Cardiac septum (tissue), 1 donor: ENCODE data around the gene PATL2. TPM values are rescaled to one million over a fixed set of nuclear protein-coding genes. Genes with fewer than 3 reads are reported as not detected.
"Not testable (repeated sequence)": the region's sequence is repeated elsewhere in the genome, so short reads cannot be mapped to it uniquely, and the experiment has no call there.

Experiments used
- DNase-seq: peaks from one replicate; pipeline ENCODE4 v3.0.0-alpha.2; 2020; ENCODE audit warnings: low spot score
- intact Hi-C: fragments of 100-400 bp; cut with DNase I; formaldehyde crosslinking; loops from one replicate; pipeline ENCODE4 v1.14.0; 2022
- total RNA-seq: library from RNA; stranded (reverse); fragmentation: NEBNext Ultra II Directional; extraction: Animal tissue kit (Norgen Biotek cat#: 25700); gene quantifications from one replicate; pipeline ENCODE4 v1.2.1, GENCODE V29; 2021
- donor health status: DM: no; HTN: no; CAD: no.

The PATL2 gene
- total RNA-seq, 1 donor from 2014 or later: 1.00 TPM

DNA sequence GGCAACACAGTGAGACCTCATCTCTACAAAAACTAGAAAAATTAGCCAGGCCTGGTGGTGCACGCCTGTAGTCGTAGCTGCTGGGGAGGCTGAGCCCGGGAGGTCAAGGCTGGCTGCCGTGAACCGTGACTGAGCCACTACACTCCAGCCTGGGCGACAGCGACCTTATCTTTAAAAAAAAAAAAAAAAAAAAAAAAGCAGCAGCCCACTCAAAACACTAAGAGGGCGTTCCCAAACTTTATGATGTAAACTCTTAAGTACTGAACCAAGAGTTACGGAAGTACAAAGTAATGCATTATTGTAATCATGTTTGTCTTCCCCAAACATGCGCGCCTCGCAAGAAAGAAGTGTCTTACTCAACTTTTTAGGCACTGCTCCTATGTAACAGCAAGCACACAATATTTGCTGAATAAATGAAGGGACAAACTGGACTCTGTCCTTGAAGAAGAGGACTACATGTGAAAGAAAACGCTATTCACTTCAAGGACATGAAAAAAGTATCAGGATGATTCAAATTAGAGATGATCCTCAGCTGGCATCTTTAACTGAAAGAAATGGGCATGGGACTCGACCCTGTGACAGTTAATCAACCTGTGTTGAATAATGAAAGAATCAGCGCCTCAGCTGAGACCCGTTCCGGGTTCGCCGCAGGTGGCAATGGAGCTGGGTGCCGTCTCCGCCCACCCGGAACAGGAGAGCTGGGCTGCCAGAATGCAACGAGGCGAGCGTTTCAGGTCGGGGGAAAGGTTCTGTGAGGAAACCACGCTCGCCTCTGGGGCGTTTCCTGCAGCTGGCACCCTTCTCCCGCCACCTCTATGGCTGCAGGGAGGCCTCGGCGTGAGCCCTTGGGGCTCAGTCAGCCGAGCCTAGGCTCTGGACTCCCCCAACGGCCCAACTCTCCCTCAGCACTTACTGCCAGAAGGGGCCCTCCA lies 48.4 kb downstream of the PATL2 start:
- peak; percentile 82 for DNase-seq
- intact Hi-C loops: loop anchor here (1.0 to 2.0 kb wide), 2 partner anchors 49 to 66 kb away; partner anchors contain the start of genes B2M and PATL2

DNA sequence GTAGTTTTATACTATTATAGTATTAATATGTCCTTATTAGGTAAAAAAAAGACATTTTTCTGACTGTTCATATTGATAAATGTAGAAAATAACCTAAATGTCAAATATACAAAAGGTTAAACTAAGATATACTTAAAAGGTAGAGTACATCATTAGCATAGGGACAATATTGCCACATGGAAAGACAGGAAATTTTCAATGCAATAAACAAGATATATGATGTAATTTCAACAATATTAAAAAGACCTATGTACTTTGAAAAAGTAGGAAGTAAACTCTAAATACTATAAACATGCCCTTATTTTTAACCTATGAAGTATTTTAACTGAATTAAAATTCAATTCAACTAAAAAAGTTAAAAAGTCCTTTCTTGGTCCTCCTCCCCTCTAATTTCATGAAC lies 49.5 kb downstream of the PATL2 start:
- DNase-seq: no peak
- intact Hi-C loops: no loop called here

DNA sequence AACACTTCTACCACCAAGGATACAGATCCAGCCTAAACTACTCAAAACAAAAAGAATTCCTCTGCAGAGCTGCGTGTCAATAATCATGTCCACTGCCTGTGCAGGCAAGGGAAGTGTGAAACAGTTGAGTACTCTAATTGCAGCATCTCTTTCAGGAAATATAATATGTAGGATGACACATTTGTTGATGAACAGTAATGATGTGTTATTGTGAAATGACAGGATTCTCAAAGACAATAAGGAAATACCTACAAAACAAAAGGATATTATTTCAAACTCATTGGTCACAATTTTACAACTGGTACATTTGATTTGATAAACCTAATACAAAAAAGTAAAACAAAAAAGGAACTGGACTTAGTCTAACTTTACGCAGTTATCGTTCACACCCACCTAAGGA lies 52.1 kb downstream of the PATL2 start:
- intact Hi-C loops: no loop called here
- DNase-seq: no peak

DNA sequence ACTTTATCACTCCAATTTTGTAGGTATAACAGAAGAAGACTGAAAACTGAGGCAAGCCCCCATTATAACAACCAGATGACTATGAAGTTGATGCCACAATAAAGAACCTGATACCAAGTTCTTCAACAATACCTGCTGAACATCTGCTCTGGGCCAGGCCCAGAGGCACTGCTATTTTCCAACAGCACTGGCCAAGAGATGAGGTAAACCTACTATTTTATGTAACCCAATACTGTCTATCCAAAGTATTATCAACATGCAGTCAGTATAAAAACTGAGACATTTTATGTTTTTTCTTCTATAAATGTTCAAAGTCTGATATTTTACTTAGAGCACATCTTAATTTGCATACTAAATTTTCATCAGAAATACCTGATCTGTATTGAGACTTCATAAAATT lies 53.7 kb downstream of the PATL2 start:
- intact Hi-C loops: no loop called here
- DNase-seq: no peak

DNA sequence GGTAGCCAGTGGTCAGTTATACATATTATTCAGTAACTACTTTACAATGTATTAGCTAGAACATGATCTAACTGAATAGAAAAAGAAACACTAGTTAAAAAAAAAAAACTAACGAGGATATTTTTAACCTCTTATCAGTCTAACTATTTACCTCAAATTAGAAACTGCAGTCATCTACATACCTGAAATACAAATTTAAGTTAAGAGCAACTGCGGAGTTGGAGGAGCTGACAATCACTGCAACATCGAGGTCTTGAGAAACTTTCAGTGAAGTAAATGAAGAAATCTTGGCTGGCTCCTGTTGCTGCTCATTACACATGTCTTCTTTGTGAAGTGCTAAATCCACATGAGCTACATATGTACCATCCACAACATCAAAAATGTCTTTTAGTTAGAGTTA lies 54.2 kb downstream of the PATL2 start:
- intact Hi-C loops: no loop called here
- no peak for DNase-seq

DNA sequence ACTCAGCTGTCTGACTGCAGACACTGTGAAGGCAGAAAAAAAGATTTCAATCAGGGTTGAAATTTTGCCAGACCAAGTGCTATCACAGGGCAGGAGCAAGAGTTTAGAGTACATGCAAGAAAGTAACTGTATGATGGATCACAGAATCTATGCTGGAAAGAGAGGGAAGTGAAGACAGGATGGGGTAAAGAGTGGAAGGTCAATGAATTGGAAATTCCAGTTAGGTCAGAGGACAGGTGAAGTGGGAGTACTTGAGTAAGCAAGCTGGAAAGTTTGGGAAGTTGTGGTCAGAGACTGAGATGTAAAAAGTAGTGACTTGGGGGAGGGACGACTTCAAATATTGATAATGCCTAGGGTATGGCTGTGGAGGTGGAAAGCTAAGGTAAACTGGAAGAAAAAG lies 54.8 kb downstream of the PATL2 start:
- intact Hi-C loops: no loop called here
- DNase-seq: no peak

DNA sequence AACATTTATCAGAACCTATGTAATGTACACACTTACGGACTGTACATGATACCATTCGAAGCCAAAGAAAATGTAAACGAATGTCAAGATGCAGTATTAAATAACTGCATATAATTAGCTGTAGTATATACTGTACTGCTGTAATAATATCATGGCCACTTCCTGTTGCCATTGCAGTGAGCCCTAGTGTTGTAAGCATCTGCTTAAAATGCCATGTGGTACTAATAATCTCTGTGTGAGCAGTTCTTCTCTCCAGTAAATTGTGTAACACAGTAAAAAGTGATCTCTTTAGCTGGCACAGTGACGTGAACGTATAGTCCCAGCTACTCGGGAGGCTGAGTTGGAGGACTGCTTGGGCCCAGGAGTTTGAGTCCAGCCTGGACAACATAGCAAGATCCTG lies 56.3 kb downstream of the PATL2 start:
- intact Hi-C loops: no loop called here
- DNase-seq: no peak

DNA sequence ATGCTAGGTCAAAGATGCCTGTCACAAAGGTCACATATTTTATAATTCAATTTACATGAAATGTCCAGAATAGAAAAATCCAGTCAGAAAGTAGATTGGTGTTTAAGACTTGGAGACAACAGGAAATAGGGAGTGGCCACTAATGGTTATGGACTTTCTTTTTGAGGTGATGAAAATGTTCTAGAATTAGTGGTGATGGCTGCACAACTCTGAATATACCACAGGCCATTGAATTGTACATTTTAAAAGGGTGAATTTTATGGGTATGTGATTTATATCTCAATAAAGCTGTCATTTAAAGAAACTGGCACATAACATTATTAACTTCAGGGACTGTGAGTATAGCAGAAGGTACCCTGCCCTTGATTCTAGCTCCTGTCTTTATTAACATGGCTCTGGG lies 63.5 kb downstream of the PATL2 start:
- DNase-seq: no peak
- intact Hi-C loops: no loop called here

DNA sequence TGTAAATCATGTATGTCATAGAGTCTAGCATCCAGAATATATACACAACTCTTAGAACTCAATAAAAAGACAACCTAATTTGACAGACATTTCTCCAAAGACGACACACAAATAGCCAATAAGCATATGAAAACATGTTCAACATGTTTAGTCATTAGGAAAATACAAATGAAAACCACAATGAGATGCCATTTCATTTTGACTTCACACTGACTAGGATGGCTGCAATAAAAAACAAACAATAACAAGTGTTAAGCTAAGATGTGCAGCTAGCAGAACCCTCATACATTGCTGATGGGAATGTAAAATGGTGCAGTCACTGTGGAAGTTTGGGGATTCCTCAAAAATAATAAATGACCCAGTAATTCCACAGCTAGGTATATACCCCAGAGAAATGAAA lies 64.1 kb downstream of the PATL2 start:
- intact Hi-C loops: no loop called here
- DNase-seq: no peak

DNA sequence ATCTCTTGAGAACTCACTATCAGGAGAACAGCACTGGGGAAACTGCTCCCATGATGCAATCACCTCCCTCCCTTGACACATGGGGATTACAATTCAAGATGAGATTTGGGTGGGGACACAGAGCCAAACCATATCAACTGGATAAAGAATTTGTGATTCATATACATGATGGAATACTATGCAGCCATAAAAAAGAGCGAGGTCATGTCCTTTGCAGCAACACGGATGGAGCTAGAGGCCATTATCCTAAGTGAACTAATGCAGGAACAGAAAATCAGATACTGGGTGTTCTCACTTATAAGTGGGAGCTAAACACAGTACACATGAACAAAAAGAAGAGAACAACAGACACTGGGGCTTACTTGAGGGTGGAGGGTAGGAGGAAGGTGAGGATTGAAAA lies 64.7 kb downstream of the PATL2 start:
- intact Hi-C loops: no loop called here
- DNase-seq: no peak

DNA sequence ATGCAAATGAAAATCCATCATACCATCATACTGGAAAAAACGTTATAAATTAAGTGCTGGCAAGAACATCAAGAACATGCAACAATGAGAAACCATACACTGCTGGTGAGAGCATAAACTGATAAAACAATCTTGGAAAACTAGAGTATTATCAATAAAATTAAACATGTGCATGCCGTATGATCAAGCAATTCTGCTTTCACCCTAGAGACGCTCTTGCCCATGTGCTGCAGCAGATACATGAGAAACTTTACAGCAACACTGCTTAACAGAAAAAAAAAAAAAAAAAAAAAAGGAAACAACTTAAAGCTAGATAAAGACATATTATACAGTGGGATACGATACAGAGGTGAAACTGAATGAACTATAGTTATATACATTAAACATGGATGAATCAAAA lies 69.5 kb downstream of the PATL2 start:
- intact Hi-C loops: no loop called here
- DNase-seq: no peak

DNA sequence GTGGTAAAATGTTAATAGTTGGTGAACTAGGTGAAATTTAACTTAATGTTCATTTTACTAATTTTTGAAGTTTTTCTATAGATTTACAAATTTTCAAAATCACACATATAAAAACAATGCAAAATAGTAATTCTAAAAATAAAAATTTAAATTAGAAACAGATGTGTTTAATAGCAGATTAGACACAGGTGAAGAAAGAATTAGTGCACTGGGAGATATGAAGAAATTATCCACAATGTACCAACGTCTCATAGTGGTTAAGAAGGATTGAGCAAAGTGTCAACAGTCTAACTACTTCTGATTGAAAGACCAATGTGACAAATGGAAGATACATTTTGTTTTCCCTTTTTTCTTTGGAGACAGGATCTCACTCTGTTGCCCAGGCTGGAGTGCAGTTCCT lies 74.1 kb downstream of the PATL2 start:
- intact Hi-C loops: no loop called here
- DNase-seq: no peak

DNA sequence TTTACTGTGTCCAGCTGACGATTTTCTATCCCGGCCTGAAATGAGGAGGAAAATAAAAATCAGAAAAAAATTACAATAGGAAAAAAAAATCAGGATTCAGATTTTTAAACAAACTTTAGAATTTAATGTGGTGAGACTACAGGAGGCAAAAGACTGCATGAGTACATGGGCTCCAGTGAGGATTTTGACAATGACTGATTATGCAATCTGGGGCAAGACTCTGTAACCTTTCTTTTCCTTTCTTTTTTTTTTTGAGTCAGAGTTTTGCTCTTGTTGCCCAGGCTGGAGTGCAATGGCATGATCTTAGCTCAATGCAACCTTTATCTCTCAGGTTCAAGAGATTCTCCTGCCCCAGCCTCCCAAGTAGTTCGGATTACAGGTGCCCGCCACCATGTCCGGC lies 77.5 kb downstream of the PATL2 start:
- intact Hi-C loops: no loop called here
- no peak for DNase-seq

DNA sequence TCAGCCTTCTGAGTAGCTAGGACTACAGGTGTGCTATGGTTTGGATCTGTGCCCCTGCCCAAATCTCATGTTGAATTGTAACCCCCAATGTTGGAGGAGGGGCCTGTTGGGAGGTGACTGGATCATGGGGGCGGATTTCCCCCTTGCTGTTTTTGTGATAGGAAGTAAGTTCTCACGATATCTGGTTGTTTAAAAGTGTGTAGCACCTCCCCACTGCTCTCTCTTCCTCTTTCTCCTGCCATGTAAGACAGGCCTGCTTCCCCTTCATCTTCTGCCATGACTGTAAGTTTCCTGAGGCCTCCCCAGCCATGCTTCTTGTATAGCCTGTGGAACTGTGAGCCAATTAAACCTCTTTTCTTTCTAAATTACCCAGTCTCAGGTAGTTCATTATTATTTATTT lies 85.8 kb downstream of the PATL2 start:
- intact Hi-C loops, DNase-seq: not testable (repeated sequence)

DNA sequence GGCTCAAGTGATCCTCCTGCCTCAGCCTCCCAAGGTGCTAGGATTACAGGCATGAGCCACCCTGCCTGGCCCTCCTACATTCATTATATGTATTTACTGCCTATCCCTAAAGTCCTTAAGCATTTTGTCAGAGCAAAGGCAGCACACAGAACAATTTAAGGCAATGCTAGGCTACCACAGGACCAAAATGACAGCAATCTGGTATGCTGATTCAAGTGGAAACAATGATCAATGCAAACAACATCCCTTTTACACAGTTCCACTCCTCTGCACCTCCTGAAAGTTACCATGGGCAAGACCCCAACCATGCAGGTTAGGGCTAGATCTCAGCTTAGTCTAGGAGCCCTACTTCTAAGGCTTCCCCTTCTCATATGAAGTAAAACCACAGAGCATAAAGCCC lies 87.9 kb downstream of the PATL2 start:
- no peak for DNase-seq
- intact Hi-C loops: no loop called here

DNA sequence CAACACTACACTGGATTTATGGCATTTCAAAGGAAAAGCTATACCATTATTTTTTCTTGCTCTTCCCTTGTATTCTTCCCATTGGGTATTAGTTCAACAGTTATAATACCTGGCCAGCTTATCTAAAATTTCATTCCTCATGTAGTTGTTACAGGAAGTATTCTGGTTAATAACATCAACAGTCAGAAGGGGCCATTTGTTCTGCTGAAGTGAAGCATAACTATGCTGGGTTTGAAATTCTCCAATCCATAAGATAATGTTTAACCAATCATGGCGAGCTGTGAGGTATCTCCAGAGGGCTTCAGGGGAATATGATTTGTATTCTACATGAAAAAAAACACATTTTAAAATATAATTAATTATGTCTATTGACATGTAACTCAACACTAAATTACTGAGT lies 91.0 kb downstream of the PATL2 start:
- intact Hi-C loops: no loop called here
- no peak for DNase-seq

DNA sequence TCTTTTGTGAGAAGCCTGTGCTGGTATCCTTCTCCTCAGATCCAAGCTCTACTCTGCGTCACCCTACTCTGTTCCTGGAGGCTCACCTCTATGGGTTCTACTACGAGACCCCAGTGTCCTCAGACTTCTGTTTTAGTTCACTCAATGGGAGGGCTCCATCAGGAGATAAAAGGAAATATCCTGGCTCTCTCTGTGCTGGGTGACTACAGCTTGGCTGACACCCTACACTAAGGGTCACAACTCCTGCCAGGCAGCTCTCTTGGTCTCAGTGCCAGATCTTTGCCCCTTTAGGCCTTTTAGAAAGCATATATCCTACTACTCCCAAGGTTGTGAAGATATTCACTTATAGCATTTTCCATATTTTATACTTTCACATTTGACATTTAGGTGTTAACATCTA lies 94.1 kb downstream of the PATL2 start:
- intact Hi-C loops: no loop called here
- no peak for DNase-seq

Other genes starting within 250 kb of the PATL2 start
- gene EIF3J, start 174.2 kb downstream of the PATL2 start, total RNA-seq: 78.4 TPM
- gene SPG11, start 47.7 kb downstream of the PATL2 start, total RNA-seq: 49.2 TPM
- 904 TPM for gene B2M, start 194 bp upstream of the PATL2 start, total RNA-seq
- 70.7 TPM for gene TRIM69, start 25.2 kb upstream of the PATL2 start, total RNA-seq
- not detected for gene TERB2, start 245.4 kb upstream of the PATL2 start, total RNA-seq